DMS153 treated with DMSO at 0.1 percent for 48 hours (cell line): Measurements from ENCODE around the gene SGIP1.
A peak's percentile ranks its signal among the peaks of the same experiment; 100 is the strongest.

Experiments used
- DNase-seq: peaks from one replicate; lab custom pipeline; 2025; ENCODE audit not compliant: unreplicated experiment; lab: John Stamatoyannopoulos, UW

The SGIP1 gene

GRCh38 chr1:66533804-66534740 lies at the start of gene SGIP1:
SGIP1 (plus strand) TSS chr1:66534153; CDS start chr1:66534359, 206 bp downstream.
- DNase-seq: peak; percentile 56

DNA sequence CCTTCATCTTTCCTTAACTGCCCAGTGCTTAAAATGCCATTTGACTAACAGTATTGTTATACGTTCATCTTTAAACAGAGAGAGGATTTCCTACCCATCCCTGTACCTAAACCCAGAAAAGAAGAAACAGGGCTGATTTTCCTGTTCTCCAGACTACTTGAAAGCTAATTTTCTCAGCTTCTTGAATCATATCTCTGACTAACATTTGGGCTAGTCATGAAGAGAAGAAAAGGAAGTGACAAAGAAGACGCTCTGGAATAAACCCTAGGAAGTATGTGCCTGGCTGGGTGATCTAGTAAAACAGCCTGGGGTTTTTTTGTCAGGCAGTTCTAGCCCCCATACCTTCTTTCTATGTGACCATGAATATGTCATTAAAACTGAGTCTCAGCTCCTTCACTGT lies 44.8 kb upstream of the SGIP1 start:
- DNase-seq: no peak

DNA sequence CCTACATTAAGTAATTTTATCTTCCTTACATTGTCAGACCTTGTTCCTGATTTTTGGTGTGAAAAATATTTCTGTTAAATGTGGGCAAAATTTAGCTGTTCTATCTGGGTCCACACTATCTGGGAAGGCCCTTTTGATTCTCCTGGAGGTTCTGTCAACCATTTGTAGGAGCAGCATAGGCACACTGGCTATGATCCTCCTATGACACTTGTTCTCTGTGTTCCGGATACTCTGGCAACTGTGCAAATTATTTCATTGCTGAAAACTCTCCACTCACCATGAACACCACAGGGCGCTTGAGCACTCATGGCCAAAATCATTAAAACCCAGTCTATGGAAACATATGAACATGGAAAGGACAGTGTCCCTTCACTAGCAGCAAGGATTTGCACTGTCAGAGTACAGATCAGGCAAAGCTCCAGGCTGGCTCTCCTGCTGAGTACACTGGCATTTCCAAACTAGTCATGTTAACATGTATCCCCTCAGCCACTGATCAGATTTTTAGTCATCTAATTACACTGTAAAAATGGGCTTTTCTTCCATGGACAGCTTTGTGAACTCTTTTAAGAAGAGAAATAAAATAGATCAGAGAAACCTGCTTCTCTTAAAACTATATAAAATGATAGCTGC lies 43.9 kb upstream of the SGIP1 start:
- no peak for DNase-seq

- DNase-seq: no peak
Observed at GRCh38 chr1:66490816-66491215, 43.1 kb upstream of the SGIP1 start.

- no peak for DNase-seq
Observed at GRCh38 chr1:66492424-66492823, 41.5 kb upstream of the SGIP1 start.

GRCh38 chr1:66493731-66494130 lies 40.2 kb upstream of the SGIP1 start:
- no peak for DNase-seq

GRCh38 chr1:66494482-66494881 lies 39.5 kb upstream of the SGIP1 start:
- no peak for DNase-seq

DNA sequence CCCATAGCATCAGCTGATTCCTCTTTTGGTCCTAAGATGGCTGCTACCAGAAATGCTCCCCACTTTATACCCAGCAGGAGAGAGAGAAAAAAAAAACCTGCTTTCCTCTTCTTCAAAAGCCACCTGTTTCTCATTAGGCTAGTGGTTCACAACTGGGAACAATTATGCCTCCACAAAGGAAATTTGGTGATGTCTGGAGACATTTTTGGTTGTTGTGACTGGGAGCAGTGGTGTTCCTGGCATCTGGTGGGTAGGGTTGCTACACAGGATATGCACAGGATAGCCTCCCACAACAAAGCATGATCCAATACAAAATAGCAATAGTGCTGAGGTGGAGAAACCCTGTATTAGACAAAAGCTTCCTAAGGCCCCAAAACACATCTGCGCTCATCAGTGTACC lies 38.5 kb upstream of the SGIP1 start:
- DNase-seq: no peak

DNA sequence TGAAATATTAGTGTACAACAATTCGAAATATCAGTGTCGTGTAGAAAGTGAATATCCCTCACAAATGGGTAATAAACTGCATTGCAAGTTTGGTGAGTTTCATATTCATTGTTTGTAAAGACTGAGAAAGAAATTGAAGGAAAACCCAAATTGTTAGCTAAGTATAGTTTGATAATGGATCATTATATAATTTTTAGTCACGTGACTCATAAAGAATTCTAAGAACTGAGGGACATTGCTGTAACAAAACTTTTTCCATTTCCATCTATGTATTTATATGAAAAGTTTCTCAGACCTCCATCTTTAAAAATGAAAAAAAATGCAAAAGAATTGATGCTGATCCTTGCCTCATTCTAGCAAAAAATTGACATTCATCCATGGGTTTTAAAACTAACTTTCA lies 36.0 kb upstream of the SGIP1 start:
- DNase-seq: no peak

- DNase-seq: no peak
Observed at GRCh38 chr1:66500301-66500700, 33.7 kb upstream of the SGIP1 start.

DNA sequence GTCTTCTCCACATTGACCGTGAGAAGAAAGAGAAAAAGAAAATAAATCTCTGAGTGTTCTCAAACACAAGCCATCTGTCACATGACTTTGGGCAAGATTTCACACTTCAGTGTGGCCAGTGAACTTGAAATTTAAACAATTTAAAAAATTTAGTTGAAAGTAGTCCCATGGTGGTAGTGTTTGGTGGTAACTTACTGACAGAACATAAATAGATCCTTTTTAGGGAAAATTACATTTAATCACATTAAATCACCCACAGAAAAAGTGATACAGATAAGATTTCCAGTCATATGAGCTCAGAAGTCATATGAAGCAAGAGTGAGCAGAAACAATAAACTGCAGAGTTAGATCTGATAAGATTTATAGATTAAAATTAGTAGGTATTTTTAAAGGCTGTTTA lies 31.9 kb upstream of the SGIP1 start:
- DNase-seq: no peak

- peak; percentile 67 for DNase-seq
Observed at GRCh38 chr1:66503841-66504470, 30.0 kb upstream of the SGIP1 start.

- DNase-seq: no peak
Observed at GRCh38 chr1:66505671-66506392, 28.1 kb upstream of the SGIP1 start.

DNA sequence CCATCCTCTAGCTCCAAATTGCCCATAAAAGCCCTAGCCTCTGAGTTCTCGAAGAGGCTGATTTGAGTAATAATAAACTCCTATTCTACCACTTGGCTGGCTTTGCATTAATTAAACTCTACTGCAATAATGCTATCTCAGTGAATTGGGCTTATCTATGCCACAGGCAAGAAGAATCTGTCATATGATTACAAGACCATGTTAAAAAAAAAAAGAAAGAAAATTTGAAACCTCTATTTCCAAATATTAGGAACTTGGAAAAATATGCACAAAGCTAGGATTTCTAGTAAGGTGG lies 27.6 kb upstream of the SGIP1 start:
- no peak for DNase-seq

DNA sequence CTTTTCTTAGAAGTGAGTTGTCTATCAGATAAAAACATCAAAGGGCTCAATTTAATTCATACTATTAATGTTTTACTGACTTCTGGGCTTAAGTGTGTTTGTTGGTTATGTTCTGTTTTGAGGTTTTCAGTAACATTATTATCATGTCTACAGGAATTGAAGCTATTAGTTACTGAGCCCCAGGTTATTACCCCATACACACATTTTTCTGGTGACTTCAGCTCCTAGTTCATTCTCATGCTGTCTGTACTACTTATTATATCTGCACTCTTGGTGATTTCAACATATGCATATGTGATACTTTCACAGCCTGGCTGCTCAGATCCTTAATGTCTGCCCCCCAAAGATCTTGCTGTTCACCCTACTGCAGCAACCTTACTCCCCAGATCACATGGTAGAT lies 27.0 kb upstream of the SGIP1 start:
- DNase-seq: no peak

DNA sequence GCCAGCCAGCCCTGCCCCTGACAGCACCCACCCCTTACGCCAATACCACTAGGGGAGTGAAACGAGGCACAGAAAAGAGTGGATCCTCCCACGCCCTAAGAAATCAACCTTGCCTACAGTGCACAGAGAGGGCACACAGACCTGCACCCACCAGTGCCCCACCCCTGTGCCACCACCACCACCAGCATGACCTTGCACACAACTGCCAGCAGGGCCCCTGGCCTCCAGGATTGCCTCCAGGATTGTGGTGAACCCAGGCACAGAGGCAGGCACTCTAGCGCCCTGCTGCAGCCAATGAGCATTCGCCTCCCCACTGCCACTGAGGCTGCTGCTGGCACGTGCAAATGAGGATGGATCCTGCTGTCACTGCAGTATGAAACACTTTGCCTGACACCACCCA lies 23.5 kb upstream of the SGIP1 start:
- DNase-seq: no peak

DNA sequence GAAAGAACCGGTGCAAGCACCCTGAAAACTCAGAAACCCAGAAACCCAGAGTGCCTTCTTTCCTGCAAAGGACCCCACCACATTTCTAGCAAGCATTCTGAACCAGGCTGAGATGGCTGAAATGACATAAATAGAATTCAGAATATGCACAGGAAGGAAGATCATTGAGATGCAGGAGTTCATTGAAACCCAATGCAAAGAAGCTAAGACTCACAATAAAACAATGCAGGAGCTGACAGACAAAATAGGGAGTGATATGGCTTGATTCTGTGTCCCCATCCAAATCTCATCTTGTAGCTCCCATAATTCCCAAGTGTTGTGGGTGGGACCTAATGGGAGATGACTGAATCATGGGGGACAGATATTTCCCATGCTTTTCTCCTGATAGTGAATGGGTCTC lies 22.8 kb upstream of the SGIP1 start:
- no peak for DNase-seq

GRCh38 chr1:66517959-66518358 lies 16.0 kb upstream of the SGIP1 start:
- no peak for DNase-seq

DNA sequence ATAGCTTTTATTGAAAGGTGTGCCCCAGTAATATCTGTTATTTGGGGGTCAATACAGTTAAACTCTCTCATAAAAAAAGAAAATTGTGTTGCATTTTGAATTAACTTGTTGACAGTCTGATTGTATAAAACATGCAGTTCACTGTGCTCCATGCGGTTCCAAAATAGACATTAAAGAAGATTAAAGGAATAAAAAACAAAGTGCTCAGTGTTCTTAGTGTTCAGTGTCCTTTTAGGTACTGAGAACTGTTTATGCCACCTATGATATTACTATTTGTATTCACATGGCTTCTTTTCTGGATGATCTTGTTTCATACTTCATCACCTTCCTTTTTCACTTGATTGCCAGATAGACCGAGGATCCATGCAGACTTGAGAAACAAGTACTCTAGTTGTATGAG lies 15.3 kb upstream of the SGIP1 start:
- no peak for DNase-seq

DNA sequence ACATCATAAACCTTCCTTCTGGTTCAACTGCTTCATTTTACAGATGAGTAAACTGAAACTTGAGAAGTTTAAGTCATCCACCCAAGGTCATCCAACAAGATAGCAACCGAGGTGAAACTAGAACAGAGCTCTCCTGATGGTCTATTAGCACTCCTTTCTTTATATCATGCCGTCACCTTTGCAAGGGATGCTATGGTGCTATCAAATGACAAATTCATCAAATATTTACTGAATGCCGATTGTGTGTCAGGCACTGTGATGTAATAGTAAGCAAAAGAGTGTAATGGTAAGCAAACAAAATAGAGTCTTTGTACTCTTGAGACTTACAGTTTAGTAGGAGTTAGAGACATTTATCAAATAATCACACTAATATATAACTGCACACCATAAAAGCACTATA lies 14.0 kb upstream of the SGIP1 start:
- DNase-seq: peak; percentile 33

- no peak for DNase-seq
Observed at GRCh38 chr1:66520655-66521054, 13.3 kb upstream of the SGIP1 start.
